Astrocyte (in vitro differentiated cells and primary cell): ENCODE measurements around the gene GSK3B. TPM values are rescaled to one million over a fixed set of nuclear protein-coding genes. Genes with fewer than 3 reads are reported as not detected.
A peak's percentile ranks its signal among the peaks of the same experiment; 100 is the strongest.

Experiments
- DNase-seq: peaks from one replicate; pipeline ENCODE4 v3.0.0-alpha.2; 2010; ENCODE audit warnings: low read depth
- FAIRE-seq: peaks from 2 replicates; lab custom pipeline; 2011; peaks lifted over from hg19 to GRCh38; lab: Jason Lieb, UNC
- H2AFZ ChIP-seq: 2 replicates; pipeline ENCODE4 v1.6.0; 2012; ENCODE audit warnings: low read depth, low read length, inconsistent platforms
- H3K27ac ChIP-seq: 2 replicates; pipeline ENCODE4 v1.5.1; 2011; ENCODE audit warnings: low read depth, low read length, inconsistent platforms
- H3K27me3 ChIP-seq: 2 replicates; pipeline ENCODE4 v1.6.0; 2011; ENCODE audit warnings: low read length, inconsistent platforms; ENCODE audit not compliant: insufficient read depth
- H3K36me3 ChIP-seq: 2 replicates; pipeline ENCODE4 v1.5.1; 2011; ENCODE audit warnings: low read length, inconsistent platforms; ENCODE audit not compliant: insufficient read depth
- H3K4me1 ChIP-seq: 2 replicates; pipeline ENCODE4 v1.5.1; 2011; ENCODE audit warnings: low read length, inconsistent platforms; ENCODE audit not compliant: insufficient read depth
- H3K4me2 ChIP-seq: 2 replicates; pipeline ENCODE4 v1.6.0; 2012; ENCODE audit warnings: low read length, inconsistent platforms
- H3K4me3 ChIP-seq: 2 replicates; pipeline ENCODE4 v1.5.1; 2011; ENCODE audit warnings: low read depth, mild to moderate bottlenecking, low read length, inconsistent platforms; ENCODE audit not compliant: insufficient read depth
- H3K79me2 ChIP-seq: 2 replicates; pipeline ENCODE4 v1.6.0; 2012; ENCODE audit warnings: mild to moderate bottlenecking, low read length, inconsistent platforms; ENCODE audit not compliant: insufficient read depth
- H3K9ac ChIP-seq: 2 replicates; pipeline ENCODE4 v1.6.0; 2012; ENCODE audit warnings: mild to moderate bottlenecking, low read length, inconsistent platforms
- H3K9me3 ChIP-seq: 2 replicates; pipeline ENCODE4 v1.5.1; 2012; ENCODE audit warnings: low read depth, mild to moderate bottlenecking, low read length, inconsistent platforms; ENCODE audit not compliant: insufficient read depth
- H4K20me1 ChIP-seq: 2 replicates; pipeline ENCODE4 v1.6.0; 2012; ENCODE audit warnings: low read length, inconsistent platforms; ENCODE audit not compliant: insufficient read depth
- H3K27ac Mint-ChIP-seq: one replicate; pipeline ENCODE4 v1.8.0; 2021; ENCODE audit warnings: mild to moderate bottlenecking, mixed read lengths; ENCODE audit not compliant: unreplicated experiment
- H3K27me3 Mint-ChIP-seq: one replicate; pipeline ENCODE4 v1.8.0; 2021; ENCODE audit warnings: low read depth, mixed read lengths; ENCODE audit not compliant: unreplicated experiment
- H3K36me3 Mint-ChIP-seq: one replicate; pipeline ENCODE4 v1.8.0; 2021; ENCODE audit warnings: low read depth, mixed read lengths; ENCODE audit not compliant: unreplicated experiment
- H3K4me1 Mint-ChIP-seq: one replicate; pipeline ENCODE4 v1.8.0; 2021; ENCODE audit warnings: low read depth, mixed read lengths; ENCODE audit not compliant: unreplicated experiment
- H3K4me3 Mint-ChIP-seq: one replicate; pipeline ENCODE4 v1.8.0; 2021; ENCODE audit warnings: mild to moderate bottlenecking, moderate library complexity, mixed read lengths; ENCODE audit not compliant: unreplicated experiment
- H3K9me3 Mint-ChIP-seq: one replicate; pipeline ENCODE4 v1.8.0; 2021; ENCODE audit warnings: mild to moderate bottlenecking, mixed read lengths; ENCODE audit not compliant: unreplicated experiment
- EZH2 ChIP-seq: IDR thresholded peaks from 2 replicates; pipeline ENCODE4 v1.6.1; 2012; ENCODE audit warnings: mild to moderate bottlenecking, low read length, inconsistent platforms; ENCODE audit not compliant: insufficient read depth
- total RNA-seq: library from RNA; stranded (reverse); gene quantifications from 2 replicates; pipeline ENCODE4 v1.2.1, GENCODE V29; 2021
- TF ChIP-seq, protein P1 (sequence below): IDR thresholded peaks from 2 replicates; pipeline ENCODE4 v1.5.1; 2011; ENCODE audit warnings: low read depth, mild to moderate bottlenecking, inconsistent platforms, low read length, moderate library complexity; ENCODE audit not compliant: insufficient read depth

The GSK3B gene
- total RNA-seq, 1 donor from 2014 or later = 80.6 TPM

- no peak for TF ChIP-seq EZH2
- Mint-ChIP-seq H3K27ac (no peak overlapping the region), H3K36me3 (peaks cover 2% of the 10 kb centered on the region), H3K9me3 (no peaks in the 10 kb centered on the region), H3K4me1 (peaks cover 6% of the 10 kb centered on the region), H3K4me3 (no peak overlapping the region), H3K27me3 (no peaks in the 10 kb centered on the region)
- Histone ChIP-seq H3K79me2 (peaks cover 17% of the 10 kb centered on the region), H3K4me2 (no peak overlapping the region), H2AFZ (no peak overlapping the region), H3K4me1 (peaks cover 8% of the 10 kb centered on the region), H4K20me1 (no peaks in the 10 kb centered on the region), H3K4me3 (no peak overlapping the region), H3K27ac (no peak overlapping the region), H3K9me3 (no peaks in the 10 kb centered on the region), H3K27me3 (no peaks in the 10 kb centered on the region), H3K36me3 (peaks cover 5% of the 10 kb centered on the region), H3K9ac (no peak overlapping the region)
- no peak for FAIRE-seq
- no peak for DNase-seq
These were observed 4.5 kb upstream of the GSK3B start for GRCh38 chr3:120098710-120099109.

GRCh38 chr3:120095979-120096426, 1.8 kb upstream of the GSK3B start:
- peak overlapping the region; percentile 79 for H3K4me3 ChIP-seq
- FAIRE-seq = no peak
- H4K20me1 ChIP-seq = peaks cover 26% of the 10 kb centered on the region
- peaks cover 45% of the 10 kb centered on the region for H3K79me2 ChIP-seq
- no peaks in the 10 kb centered on the region for H3K27me3 ChIP-seq
- Mint-ChIP-seq H3K36me3 (peaks cover 2% of the 10 kb centered on the region), H3K27me3 (no peaks in the 10 kb centered on the region), H3K4me3 (no peak overlapping the region), H3K4me1 (peaks cover 6% of the 10 kb centered on the region), H3K27ac (peak overlapping the region; percentile 97), H3K9me3 (no peaks in the 10 kb centered on the region)
- TF ChIP-seq EZH2 = no peak
- TF ChIP-seq, protein P1, sequence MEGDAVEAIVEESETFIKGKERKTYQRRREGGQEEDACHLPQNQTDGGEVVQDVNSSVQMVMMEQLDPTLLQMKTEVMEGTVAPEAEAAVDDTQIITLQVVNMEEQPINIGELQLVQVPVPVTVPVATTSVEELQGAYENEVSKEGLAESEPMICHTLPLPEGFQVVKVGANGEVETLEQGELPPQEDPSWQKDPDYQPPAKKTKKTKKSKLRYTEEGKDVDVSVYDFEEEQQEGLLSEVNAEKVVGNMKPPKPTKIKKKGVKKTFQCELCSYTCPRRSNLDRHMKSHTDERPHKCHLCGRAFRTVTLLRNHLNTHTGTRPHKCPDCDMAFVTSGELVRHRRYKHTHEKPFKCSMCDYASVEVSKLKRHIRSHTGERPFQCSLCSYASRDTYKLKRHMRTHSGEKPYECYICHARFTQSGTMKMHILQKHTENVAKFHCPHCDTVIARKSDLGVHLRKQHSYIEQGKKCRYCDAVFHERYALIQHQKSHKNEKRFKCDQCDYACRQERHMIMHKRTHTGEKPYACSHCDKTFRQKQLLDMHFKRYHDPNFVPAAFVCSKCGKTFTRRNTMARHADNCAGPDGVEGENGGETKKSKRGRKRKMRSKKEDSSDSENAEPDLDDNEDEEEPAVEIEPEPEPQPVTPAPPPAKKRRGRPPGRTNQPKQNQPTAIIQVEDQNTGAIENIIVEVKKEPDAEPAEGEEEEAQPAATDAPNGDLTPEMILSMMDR = no peak
- H3K9ac ChIP-seq = peak overlapping the region; percentile 99
- peaks cover 8% of the 10 kb centered on the region for H3K4me1 ChIP-seq
- peak overlapping the region; percentile 100 for H3K27ac ChIP-seq
- H3K4me2 ChIP-seq = peak overlapping the region; percentile 83
- no peak for DNase-seq
- H2AFZ ChIP-seq = peak overlapping the region; percentile 79
- H3K36me3 ChIP-seq = peaks cover 5% of the 10 kb centered on the region
- H3K9me3 ChIP-seq = no peaks in the 10 kb centered on the region

DNA sequence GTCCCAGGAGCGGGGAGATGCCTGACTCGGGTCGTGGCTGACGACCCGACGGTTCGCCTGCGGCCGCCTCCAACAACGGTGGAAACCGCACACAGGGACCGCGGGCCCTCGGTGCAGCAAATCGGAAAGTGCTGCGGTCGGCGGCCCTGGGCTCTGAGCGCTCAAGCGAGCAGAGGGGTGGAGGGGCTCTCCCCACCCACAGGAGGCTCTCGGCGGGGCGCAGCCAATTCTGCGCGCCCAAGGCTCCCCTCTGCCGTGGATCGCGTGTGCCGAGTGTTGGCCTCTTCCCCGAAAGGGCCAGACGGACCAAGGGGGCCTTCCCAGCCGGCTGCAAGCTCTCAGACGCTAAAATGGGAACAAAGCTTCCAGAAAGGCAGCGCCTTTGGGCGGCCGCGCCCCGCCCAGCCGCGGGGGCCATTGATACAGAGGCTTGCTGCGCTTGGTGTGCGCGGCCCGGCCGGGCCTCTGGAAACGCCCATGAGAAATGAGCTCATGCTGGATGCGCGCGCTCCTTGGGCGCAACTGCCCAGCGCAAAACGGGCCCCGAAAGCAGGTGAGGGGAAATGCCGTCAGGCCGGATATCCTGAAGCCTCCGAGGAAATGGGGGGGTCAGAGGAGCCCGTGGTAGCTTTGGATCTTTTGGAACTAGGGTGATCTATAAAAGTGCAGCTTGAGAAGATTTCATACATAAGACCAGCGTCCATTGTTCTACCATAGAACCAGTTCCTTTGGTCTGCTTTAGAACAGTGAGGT, 1.2 kb upstream of the GSK3B start:
- H3K27me3 Mint-ChIP-seq = no peaks in the 10 kb centered on the region
- Histone ChIP-seq H3K79me2 (peaks cover 51% of the 10 kb centered on the region), H3K9ac (peak overlapping the region; percentile 99), H3K4me1 (peaks cover 8% of the 10 kb centered on the region), H3K9me3 (no peaks in the 10 kb centered on the region), H4K20me1 (peaks cover 32% of the 10 kb centered on the region), H3K27ac (peak overlapping the region; percentile 100), H3K4me2 (peak overlapping the region; percentile 83), H2AFZ (peak overlapping the region; percentile 79), H3K27me3 (no peaks in the 10 kb centered on the region), H3K4me3 (peak overlapping the region; percentile 79), H3K36me3 (peaks cover 5% of the 10 kb centered on the region)
- peak overlapping the region; percentile 97 for H3K27ac Mint-ChIP-seq
- TF ChIP-seq, protein P1 = no peak
- no peak for TF ChIP-seq EZH2
- peaks cover 3% of the 10 kb centered on the region for H3K4me1 Mint-ChIP-seq
- no peak overlapping the region for H3K4me3 Mint-ChIP-seq
- FAIRE-seq (peak; percentile 45), DNase-seq (peak; percentile 80)
- H3K36me3 Mint-ChIP-seq = peaks cover 2% of the 10 kb centered on the region
- H3K9me3 Mint-ChIP-seq = no peaks in the 10 kb centered on the region
